Inferior parietal cortex (tissue), 1 donor: ENCODE results near the gene M6PR.
"Not testable (repeated sequence)": the region's sequence is repeated elsewhere in the genome, so short reads cannot be mapped to it uniquely, and the experiment has no call there.

Experiments used
- DNase-seq: peaks from one replicate; pipeline ENCODE4 v3.0.0-alpha.2; 2016; ENCODE audit errors: extremely low spot score

Gene M6PR

GRCh38 chr12:8950702-8951478 lies 1.4 kb upstream of the M6PR start:
- no peak for DNase-seq

GRCh38 chr12:8950221-8950527 lies 729 bp upstream of the M6PR start:
- DNase-seq = no peak

DNA sequence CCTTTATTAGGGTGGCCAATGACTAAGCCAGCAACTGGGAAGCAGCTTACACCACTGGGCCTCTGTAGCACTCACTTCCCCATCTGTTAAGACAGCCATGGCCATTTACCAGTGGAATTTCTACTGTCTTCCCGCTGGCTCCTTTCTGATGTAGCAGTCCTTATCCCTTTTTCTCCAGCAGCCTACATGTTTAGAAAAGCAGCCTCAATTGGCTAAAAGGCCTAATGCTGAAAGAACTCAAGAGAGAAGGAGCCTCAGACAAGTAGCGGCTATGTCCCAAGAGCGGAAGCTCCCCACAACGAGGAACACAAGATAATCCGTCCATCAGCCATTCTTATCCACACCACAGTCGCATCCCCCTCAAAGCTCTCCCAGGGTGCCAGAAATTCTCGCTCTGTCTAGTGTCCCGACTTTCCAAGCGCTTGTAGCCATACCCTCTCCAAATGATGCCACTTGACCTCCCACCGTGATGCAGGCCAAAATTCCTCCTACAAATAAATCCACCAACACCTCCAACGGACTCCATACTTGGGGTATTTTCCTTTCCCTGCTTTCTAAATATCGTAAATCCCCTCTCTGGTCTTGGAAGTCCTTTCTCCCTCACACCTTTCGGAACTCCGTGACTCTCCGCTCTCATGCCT lies 624 bp downstream of the M6PR start:
- peak; percentile 20 for DNase-seq

- no peak for DNase-seq
Observed at GRCh38 chr12:8947737-8948136, 1.7 kb downstream of the M6PR start.

GRCh38 chr12:8946733-8947132 lies 2.7 kb downstream of the M6PR start:
- DNase-seq = no peak

DNA sequence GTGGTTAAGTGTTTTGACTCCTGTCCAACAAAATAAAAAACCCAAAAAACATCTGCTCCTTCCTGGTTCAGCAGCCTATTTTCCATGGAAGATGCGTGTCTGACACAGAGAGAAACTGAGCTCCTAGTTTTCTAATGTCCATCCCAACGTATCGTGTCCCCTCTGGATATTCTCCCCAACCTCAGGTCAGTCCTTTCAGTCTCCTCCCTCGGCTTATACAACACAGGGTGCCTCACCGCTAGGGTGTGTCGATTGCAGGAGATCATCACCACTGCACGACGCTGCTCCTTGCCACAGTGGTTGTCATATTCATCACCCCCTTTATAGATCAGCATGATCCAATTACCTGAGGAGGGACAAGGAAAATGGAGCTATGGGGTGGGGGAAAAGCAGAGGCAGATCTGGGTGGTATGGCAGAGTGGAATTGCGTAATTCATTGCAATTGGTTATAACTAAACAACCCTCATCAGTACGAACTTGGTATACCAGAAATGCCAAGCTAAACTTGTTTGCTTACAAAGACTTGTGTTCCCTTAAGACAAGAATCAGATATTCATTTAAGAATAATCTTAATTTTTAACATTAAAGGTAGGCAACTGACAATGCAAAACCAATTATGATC lies 5.8 kb downstream of the M6PR start:
- no peak for DNase-seq

GRCh38 chr12:8941691-8942478 lies 7.6 kb downstream of the M6PR start:
- no peak for DNase-seq

GRCh38 chr12:8937842-8938442 lies 11.5 kb downstream of the M6PR start:
- DNase-seq = not testable (repeated sequence)

- no peak for DNase-seq
Observed at GRCh38 chr12:8936735-8937134, 12.7 kb downstream of the M6PR start.

GRCh38 chr12:8934080-8934479 lies 15.4 kb downstream of the M6PR start:
- DNase-seq = not testable (repeated sequence)

DNA sequence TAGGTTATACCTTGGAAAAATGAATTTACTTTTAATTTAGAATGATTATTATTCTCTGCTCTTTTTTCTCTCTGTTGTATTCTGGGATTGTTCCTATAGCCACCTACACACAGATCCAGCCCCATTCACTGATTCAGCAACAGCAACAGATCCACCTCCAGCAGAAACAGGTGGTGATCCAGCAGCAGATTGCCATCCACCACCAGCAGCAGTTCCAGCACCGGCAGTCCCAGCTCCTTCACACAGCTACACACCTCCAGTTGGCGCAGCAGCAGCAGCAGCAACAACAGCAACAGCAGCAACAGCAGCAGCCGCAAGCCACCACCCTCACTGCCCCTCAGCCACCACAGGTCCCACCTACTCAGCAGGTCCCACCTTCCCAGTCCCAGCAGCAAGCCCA lies 17.0 kb downstream of the M6PR start:
- not testable (repeated sequence) for DNase-seq

GRCh38 chr12:8930655-8931323 lies 18.7 kb downstream of the M6PR start:
- DNase-seq = not testable (repeated sequence)

GRCh38 chr12:8922544-8922943 lies 26.9 kb downstream of the M6PR start:
- DNase-seq = no peak

- DNase-seq = not testable (repeated sequence)
Observed at GRCh38 chr12:8919643-8920042, 29.8 kb downstream of the M6PR start.

- no peak for DNase-seq
Observed at GRCh38 chr12:8917751-8918150, 31.7 kb downstream of the M6PR start.

DNA sequence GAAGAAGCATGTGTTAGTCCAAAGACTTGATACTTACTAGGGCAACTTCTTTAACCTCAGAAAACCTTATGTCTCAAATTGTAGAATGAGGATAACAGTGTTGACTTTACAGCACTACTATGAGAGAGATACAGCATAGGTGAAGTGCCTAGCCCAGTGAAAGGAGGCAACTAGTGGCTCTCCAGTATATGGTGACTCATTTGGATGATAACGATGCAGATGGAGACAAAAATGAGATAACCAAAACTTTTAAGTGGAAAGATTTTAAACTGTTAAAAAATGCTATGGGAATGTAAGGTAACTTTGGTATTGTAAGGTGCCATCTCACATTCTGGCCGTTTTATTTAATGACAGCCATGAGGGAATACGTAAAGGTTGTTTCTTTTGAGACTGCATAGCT lies 32.4 kb downstream of the M6PR start:
- DNase-seq = no peak

DNA sequence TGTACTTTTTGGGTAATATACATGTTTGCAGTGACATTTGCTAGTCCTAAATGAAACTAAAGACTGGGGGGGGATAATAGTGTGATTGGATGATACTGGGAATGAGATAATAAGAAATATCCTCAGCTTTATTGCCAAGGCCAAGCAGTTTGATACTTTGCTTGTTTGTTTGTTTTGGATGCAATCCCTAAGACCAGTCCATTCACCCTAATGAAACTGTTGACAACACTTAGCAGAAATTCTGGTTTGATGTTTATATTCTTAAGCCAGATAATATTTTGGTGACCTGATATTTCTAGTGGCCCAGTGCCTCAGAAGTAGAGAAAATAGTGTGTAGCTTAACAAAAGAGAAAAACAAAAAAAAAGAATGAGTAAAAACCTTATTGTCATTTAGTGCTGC lies 33.3 kb downstream of the M6PR start:
- DNase-seq = no peak

GRCh38 chr12:8914716-8915526 lies 34.5 kb downstream of the M6PR start:
- DNase-seq = peak; percentile 15

DNA sequence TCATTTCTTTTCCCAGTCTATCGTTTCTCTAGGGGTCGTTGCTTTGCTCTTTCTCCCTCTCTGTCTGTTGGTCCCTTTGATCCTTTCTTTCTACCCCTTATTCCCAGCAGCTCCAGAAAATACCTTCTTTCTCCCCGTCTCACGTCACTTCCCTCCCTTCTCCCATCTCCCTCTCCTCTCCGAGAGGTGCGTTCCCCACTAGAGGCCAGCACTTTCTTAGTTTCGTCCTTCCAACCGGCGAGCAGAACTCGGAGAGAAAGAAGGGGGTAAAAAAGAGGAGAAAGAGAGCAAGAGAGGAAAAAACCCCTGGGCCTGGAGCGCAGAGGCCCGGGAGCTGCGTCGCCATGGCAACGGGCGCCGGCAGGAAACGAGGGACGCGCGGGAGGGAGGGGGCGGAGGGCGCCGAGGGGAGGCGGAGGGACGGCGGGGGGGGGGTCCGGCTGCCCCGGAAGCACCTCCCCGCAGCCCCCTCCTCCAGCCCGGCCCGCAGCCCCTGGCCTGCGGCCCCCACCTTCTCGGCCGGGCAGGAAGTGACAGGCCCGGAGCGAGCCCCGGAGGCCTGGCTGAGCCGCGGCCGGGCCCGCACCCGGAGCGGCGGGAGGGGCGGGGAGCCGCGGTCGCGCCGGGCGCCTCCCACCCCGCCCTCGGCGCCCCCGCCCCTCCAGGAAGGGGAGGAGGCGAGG lies 35.3 kb downstream of the M6PR start, which contains the start of gene PHC1:
PHC1 (plus strand) TSS at position 477 of the 683 bp plus-strand sequence. CDS start 3,169 bp downstream, outside the sequence.
- DNase-seq = peak; percentile 73

DNA sequence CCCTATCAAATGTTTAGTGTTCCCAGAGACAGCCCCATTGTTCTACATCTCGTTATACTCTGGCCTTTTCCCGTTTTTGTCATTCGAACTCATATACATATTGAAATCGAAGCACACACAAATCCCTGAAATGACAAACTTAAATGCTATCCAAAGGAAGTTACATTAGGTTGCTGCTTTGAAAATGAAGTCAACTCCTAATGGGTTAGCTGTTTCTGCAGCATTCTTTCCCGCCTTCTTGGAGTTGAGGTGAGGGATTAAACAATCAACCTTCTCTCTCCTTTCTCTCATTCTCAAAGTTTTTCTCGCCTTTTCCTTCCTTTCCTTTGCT lies 35.8 kb downstream of the M6PR start:
- no peak for DNase-seq
